SH-SY5Y (cell line): ENCODE data around the gene COG4.

ENCODE experiments used
- GATA2 ChIP-seq: IDR thresholded peaks from 2 replicates; pipeline ENCODE4 v1.6.1; 2011; ENCODE audit warnings: mild to moderate bottlenecking, low read depth, low read length
- GATA3 ChIP-seq: IDR thresholded peaks from 2 replicates; pipeline ENCODE4 v1.6.1; 2011; ENCODE audit warnings: low read depth, mild to moderate bottlenecking, low read length, moderate library complexity

COG4 gene

DNA sequence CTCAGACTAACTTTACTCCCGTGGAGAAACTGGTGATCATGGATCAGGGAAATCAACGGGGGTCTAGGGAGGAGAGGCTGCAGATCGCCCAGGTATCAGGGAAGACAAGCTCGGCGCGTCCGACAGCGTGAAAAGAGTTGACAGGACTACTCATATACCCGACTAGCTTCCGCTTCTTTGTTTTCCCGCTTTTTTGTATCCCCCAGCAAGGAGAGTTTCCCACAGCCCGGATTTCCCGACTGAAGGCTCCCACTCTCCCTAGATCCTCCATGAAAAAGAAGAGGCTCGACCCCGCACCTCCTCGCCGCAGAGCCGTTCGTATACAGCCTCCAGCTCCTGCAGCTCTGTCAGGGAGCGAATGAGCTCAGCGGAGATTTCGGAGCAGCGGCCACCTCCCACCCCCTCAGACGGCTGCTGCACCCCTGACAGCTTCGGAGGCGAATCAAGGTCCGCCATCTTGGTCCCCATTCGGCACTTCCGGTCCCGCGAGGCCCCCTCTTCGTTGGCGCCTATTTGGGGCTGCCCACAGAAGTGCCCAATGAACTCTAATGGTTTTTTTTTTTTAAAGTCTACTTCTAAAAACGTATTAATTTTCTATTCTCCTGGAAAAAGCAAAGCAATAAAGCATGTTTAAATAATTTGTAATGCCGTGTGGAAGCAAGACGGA is at the start of gene COG4:
Gene COG4, minus strand, starts transcription at position 479 of the 667 bp plus-strand sequence. Its CDS starts 11 bp downstream, at position 468.
- TF ChIP-seq GATA2 (no peak), GATA3 (no peak)

DNA sequence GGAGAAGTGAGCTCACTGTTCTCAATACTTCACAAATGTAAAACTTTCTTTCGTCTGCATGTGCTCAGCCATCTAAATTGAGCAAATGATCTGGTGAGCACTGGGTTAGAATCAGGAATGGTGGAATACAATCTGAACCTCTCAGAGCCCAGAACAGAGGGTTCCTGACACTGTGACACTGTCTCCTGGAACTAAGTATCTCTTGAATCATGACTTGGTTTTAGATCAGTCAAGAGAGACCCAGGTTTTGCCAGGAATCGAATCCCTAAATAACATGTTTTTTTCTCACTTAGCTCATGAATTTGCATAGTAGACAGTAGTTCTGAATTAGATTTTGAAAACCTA is 49.5 kb upstream of the COG4 start:
- TF ChIP-seq GATA2 (no peak), GATA3 (no peak)

DNA sequence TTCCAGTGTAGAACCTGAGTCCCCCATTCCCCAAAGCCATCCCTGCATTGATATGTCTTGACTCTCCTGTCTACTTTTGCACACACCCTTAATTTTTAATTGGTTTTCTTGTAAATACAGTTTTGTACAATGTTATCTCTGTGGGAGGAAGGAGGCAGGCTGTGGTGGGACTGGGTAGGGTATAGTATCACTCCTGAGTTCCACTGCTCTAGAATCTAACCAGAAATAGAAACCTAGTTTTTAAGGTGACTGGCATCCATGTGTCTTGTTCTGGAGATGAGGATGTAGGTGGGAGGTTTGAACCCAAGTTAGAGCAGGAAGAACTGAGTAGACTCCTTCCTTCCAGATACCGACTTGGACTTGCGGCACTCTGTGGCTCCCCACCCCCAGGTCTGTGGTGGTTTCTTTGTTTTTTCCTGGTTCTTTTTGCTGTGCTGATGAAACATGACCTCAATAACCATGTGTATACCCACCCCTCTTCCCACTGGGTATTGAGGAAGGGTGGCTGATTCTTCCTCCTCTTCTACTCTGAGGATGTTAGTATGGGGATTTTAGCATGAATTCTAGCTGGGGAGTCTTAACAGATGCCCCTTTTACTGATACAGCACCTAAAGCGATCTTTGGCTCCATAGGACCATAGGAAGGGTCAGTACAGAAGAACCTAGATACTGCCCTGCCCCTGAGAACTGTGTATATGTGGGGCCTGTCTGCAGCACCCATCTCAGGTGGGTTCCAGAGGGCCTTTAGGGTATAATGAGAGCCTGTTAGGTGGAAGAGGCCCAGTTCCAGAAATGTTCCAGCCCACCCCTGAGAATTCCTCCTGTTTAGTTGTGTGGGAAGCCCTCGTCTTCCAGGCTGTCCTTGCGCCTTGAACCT is 48.9 kb upstream of the COG4 start:
- TF ChIP-seq GATA3 (no peak), GATA2 (no peak)

DNA sequence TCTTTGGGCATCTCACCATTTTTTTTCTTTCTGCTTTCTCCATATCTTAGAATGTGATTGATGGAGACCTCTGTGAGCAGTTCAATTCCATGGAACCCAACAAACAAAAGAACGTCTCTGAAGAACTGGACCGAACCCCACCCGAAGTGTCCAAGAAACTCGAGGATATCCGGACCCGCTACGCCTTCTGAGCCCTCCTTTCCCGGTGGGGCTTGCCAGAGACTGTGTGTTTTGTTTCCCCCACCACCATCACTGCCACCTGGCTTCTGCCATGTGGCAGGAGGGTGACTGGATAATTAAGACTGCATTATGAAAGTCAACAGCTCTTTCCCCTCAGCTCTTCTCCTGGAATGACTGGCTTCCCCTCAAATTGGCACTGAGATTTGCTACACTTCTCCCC is 48.3 kb upstream of the COG4 start:
- TF ChIP-seq GATA2 (no peak), GATA3 (no peak)

- no peak for TF ChIP-seq GATA2
- TF ChIP-seq GATA3 = no peak
These were observed 47.7 kb upstream of the COG4 start for GRCh38 chr16:70570967-70571570.

GRCh38 chr16:70569752-70570151 is 46.4 kb upstream of the COG4 start:
- TF ChIP-seq GATA2 (no peak), GATA3 (no peak)

- TF ChIP-seq GATA2 = no peak
- no peak for TF ChIP-seq GATA3
These were observed 45.4 kb upstream of the COG4 start for GRCh38 chr16:70568601-70569237.

DNA sequence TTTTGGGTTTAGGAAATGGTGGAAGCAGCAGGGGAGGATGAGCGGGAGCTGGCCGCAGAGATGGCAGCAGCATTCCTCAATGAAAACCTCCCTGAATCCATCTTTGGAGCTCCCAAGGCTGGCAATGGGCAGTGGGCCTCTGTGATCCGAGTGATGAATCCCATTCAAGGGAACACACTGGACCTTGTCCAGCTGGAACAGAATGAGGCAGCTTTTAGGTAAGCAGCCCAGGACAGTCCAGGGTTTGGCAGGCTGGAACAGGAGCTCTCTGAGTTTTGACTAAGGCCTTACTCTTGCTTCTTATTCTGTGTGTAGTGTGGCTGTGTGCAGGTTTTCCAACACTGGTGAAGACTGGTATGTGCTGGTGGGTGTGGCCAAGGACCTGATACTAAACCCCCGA is 41.7 kb upstream of the COG4 start:
- TF ChIP-seq GATA3 = no peak
- no peak for TF ChIP-seq GATA2

DNA sequence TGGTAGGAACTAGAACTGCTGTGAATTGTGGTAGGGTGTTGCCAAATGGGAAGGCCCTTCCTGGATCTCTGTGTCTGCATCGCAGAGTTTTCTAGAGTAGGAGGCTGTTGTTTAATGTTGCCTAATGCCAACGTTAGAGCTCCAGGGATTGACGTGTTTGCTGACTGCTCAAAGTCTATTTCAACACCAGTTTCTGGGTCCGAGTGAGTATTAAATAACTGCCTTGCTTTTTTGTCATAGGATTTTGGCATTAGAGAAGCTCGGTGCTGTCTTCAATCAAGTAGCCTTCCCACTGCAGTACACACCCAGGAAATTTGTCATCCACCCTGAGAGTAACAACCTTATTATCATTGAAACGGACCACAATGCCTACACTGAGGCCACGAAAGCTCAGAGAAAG is 40.3 kb upstream of the COG4 start:
- TF ChIP-seq GATA3 (no peak), GATA2 (no peak)

DNA sequence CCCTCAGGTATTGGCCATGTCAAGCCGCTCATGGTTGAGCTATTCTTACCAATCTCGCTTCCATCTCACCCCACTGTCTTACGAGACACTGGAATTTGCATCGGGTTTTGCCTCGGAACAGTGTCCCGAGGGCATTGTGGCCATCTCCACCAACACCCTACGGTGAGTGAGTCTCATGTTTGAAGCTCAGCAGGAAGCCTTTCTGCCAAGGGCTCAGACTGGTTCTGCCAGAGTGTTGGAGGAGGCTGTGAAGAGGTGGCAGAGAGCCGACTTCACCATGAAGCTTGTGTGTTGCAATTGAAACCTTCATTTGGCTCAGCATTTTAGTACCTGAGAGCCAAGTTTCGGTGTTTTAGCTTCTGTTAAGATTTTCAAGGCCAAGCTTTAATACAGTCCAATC is 38.3 kb upstream of the COG4 start:
- TF ChIP-seq GATA2 = no peak
- no peak for TF ChIP-seq GATA3

DNA sequence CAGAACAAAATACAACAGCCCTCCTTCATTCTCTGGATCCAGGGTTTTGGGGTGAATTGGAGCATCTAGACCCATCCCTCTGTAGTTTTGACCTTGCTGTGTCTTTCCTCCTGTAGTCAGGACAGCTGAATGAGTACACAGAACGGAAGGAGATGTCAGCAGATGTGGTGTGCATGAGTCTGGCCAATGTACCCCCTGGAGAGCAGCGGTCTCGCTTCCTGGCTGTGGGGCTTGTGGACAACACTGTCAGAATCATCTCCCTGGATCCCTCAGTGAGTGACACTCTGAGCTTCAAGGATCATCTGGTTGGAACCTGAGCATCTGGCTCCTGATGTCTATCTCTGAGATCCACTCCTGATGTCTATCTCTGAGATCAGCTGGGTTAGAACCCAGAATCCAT is 32.7 kb upstream of the COG4 start:
- TF ChIP-seq GATA2 = no peak
- no peak for TF ChIP-seq GATA3

DNA sequence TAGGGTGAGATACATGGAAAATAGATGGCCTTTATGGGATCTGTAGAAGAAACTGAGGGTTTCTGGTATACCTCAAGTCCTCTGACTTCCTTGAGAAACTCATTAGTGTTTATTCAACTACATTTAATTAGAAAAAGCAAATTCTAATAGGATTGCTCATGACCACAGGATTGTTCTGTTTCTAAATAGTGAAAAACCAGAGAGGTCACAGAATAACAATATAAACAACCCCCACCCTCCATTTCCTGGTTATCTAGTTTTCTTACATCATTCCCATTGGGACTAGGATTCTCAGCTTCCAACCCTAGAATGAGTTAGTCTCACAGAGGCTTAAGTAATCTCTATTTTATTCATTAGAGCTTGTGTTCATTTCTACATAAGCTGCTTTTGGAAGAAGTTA is 30.3 kb upstream of the COG4 start:
- no peak for TF ChIP-seq GATA2
- no peak for TF ChIP-seq GATA3

DNA sequence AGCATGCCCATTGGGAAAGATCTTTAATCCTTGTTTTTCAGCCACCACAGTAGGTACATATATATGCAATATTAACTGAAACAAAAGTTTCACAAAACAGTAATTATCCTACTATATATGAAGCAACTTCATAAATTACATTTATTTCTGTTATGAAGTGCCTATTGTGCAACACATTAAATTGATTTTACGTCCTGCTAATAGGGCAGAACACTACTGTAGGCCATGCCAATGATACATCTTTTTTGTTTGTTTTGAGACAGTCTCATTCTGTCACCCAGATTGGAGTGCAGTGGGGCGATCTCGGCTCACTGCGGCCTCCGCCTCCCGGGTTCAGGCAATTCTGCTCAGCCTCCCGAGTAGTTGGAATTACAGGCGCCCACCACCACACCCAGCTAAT is 29.3 kb upstream of the COG4 start:
- TF ChIP-seq GATA3 (no peak), GATA2 (no peak)

DNA sequence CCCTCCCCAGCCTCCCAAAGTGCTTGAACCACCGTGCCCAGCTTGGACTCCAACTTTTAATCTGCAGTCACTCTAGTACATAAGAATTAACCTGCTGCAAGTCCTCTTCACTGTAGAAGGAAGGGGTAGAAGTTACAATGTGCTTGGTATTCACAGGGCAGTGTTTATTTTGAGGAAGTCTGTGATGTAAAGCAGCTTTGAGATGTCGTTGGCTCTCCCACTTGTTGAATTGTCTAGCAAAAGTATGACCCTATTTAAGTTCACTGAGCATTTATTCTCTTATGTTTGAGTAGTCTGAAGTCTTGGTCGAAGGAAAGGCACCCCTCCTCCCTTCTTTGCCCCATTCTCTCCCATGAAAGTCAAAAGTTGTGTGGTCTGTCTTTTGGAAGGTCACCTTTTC is 28.4 kb upstream of the COG4 start:
- TF ChIP-seq GATA2 (no peak), GATA3 (no peak)

DNA sequence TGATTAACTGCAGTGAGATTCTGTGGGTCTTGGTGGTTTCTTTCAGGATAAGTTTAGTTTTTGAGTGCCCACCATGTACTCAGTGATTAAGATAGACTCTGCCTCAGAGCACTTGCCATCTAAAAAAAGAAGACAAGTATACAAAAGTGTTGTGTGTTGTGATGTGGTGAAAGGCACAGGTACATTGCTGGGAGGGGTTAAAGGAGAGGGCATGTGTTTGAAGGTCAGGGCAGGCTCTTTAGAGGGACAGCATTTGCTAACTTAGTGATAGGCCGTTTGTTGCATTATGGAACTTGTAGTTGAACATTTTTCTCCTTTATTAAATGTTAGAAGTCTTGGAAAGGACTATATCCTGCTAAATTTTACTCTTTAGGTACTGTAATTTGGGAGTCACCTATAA is 26.7 kb upstream of the COG4 start:
- no peak for TF ChIP-seq GATA3
- no peak for TF ChIP-seq GATA2

DNA sequence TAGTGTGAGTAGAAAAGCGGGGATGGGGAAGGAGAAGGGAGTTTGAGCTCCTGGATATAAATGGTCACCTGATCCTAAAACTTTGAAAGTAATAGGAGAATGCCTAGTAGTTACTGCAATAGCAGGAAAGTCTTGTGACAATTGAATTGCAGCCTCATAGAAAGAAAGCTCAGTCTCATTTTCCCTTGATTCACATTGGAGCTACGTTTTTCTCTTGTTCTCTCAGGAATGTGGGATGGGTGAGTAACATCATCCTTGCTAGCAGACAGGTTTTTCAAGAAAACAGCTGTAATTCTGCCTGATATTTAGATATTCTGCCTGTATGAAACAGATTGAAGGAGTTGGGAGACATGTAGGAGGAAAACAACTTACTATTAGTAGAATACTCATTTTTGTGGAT is 25.6 kb upstream of the COG4 start:
- TF ChIP-seq GATA3 (no peak), GATA2 (no peak)

DNA sequence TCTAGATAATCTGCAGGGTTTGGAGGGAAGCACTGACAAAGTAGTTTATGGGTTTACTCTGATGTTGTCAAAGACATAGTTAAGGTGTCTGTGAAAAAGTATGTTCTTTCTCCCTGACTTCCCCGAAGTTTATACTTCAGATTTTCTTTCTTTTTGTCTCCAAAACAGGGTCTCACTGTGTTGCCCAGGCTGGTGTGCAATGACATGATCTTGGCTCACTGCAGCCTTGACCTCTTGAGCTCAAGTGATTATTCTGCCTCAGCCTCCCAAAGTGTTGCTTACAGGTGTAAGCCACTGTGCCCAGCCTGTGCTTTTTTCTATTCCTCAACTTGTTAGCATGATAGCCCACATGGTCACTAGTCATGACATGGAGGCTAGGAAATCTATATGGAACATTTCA is 21.2 kb upstream of the COG4 start:
- TF ChIP-seq GATA3 (no peak), GATA2 (no peak)
